Smooth muscle cell (in vitro differentiated cells): ENCODE results near the gene MEGF10. TPM values are rescaled to one million over a fixed set of nuclear protein-coding genes. Genes with fewer than 3 reads are reported as not detected.

Experiments
- DNase-seq: peaks from one replicate; lab custom pipeline; 2025; ENCODE audit not compliant: unreplicated experiment; lab: John Stamatoyannopoulos, UW
- H2AFZ ChIP-seq: fragments of 200-600 bp; sonication (generic); 2 replicates; pipeline ENCODE4 v1.6.0; 2016; ENCODE audit warnings: antibody characterized with exemption, low read depth, mild to moderate bottlenecking
- H3F3A ChIP-seq: fragments of 200-600 bp; sonication (generic); 2 replicates; pipeline ENCODE4 v1.6.0; 2017; ENCODE audit warnings: antibody characterized with exemption, low read depth
- H3K27ac ChIP-seq: fragments of 200-600 bp; sonication (generic); 2 replicates; pipeline ENCODE4 v1.5.1; 2016; ENCODE audit warnings: low read depth, mild to moderate bottlenecking
- H3K27me3 ChIP-seq: fragments of 200-600 bp; sonication (generic); 2 replicates; pipeline ENCODE4 v1.6.1; 2016; ENCODE audit warnings: low read depth, mild to moderate bottlenecking
- H3K36me3 ChIP-seq: fragments of 200-600 bp; sonication (generic); 2 replicates; pipeline ENCODE4 v1.5.1; 2016; ENCODE audit warnings: low read depth
- H3K4me1 ChIP-seq: fragments of 200-600 bp; sonication (generic); 2 replicates; pipeline ENCODE4 v1.5.1; 2016; ENCODE audit warnings: low read depth
- H3K4me2 ChIP-seq: fragments of 200-600 bp; sonication (generic); 2 replicates; pipeline ENCODE4 v1.6.0; 2016; ENCODE audit warnings: mild to moderate bottlenecking
- H3K4me3 ChIP-seq: fragments of 200-600 bp; sonication (generic); 2 replicates; pipeline ENCODE4 v1.5.1; 2016; ENCODE audit warnings: mild to moderate bottlenecking
- H3K79me2 ChIP-seq: fragments of 200-600 bp; sonication (generic); 2 replicates; pipeline ENCODE4 v1.6.0; 2016; ENCODE audit warnings: low read depth, mild to moderate bottlenecking
- H3K9ac ChIP-seq: fragments of 200-600 bp; sonication (generic); 2 replicates; pipeline ENCODE4 v1.6.0; 2016; ENCODE audit warnings: low read depth
- H3K9me3 ChIP-seq: fragments of 200-600 bp; sonication (generic); replicated peaks from 2 replicates; pipeline ENCODE4 v1.5.1; 2016; ENCODE audit warnings: low read depth
- H4K20me1 ChIP-seq: fragments of 200-600 bp; sonication (generic); 2 replicates; pipeline ENCODE4 v1.6.0; 2016; ENCODE audit warnings: low read depth
- CTCF ChIP-seq: fragments of 200-600 bp; sonication (generic); IDR thresholded peaks from 2 replicates; pipeline ENCODE4 v1.5.1; 2017; ENCODE audit warnings: borderline replicate concordance, mild to moderate bottlenecking, antibody characterized with exemption; ENCODE audit not compliant: insufficient read depth, poor library complexity, severe bottlenecking
- WGBS: methylation state at CpG from one replicate; pipeline ENCODE4 v1.1.7; 2016; ENCODE audit warnings: low lambda C conversion rate; 5-methylcytosine and 5-hydroxymethylcytosine counted together
- polyA plus RNA-seq: library from polyadenylated mRNA; unstranded; fragments of >200 nt; fragmentation: Nextera tagmentation; extraction: Ambion mirVana; gene quantifications from 2 replicates; pipeline ENCODE4 v1.2.1, GENCODE V29; 2016
- total RNA-seq: library from RNA; depleted of rRNA; stranded (reverse); fragments of >200 nt; gene quantifications from 2 replicates; pipeline ENCODE4 v1.2.3, GENCODE V29; 2014

Gene MEGF10
- total and polyA plus RNA-seq, 2 experiments from 2014 or later, result 0.83 to 3.6 TPM

GRCh38 chr5:127320032-127320965 lies 29.7 kb downstream of the MEGF10 start:
- 39% methylated on average over 5 of the region's 5 CpGs for WGBS
- TF ChIP-seq CTCF, result no peak
- no peaks in the 10 kb centered on the region for H3K27me3 ChIP-seq
- no peaks in the 10 kb centered on the region for H3K9me3 ChIP-seq
- no peaks in the 10 kb centered on the region for H3K79me2 ChIP-seq
- H3K4me2 ChIP-seq, result peak overlapping the region; percentile 30
- H4K20me1 ChIP-seq, result no peaks in the 10 kb centered on the region
- no peak for DNase-seq
- no peak overlapping the region for H3K4me3 ChIP-seq
- peaks cover 13% of the 10 kb centered on the region for H3K4me1 ChIP-seq
- H3K36me3 ChIP-seq, result no peaks in the 10 kb centered on the region
- no peak overlapping the region for H3K9ac ChIP-seq
- H3F3A ChIP-seq, result peaks cover 4% of the 10 kb centered on the region
- H2AFZ ChIP-seq, result no peak overlapping the region
- peak overlapping the region; percentile 43 for H3K27ac ChIP-seq

- Histone ChIP-seq H3K9ac (no peak overlapping the region), H2AFZ (no peak overlapping the region), H3K4me1 (peaks cover 13% of the 10 kb centered on the region), H4K20me1 (no peaks in the 10 kb centered on the region), H3K27ac (no peak overlapping the region), H3K9me3 (no peaks in the 10 kb centered on the region), H3K4me3 (no peak overlapping the region), H3K27me3 (no peaks in the 10 kb centered on the region), H3F3A (peaks cover 4% of the 10 kb centered on the region), H3K79me2 (no peaks in the 10 kb centered on the region), H3K36me3 (no peaks in the 10 kb centered on the region), H3K4me2 (peak overlapping the region; percentile 30)
- 89% methylated on average over 2 of the region's 2 CpGs for WGBS
- no peak for DNase-seq
- no peak for TF ChIP-seq CTCF
These were observed 30.9 kb downstream of the MEGF10 start for GRCh38 chr5:127321465-127321864.

GRCh38 chr5:127322403-127322802 lies 31.8 kb downstream of the MEGF10 start:
- H2AFZ ChIP-seq, result no peak overlapping the region
- TF ChIP-seq CTCF, result no peak
- DNase-seq, result no peak
- H3K27ac ChIP-seq, result no peak overlapping the region
- H4K20me1 ChIP-seq, result no peaks in the 10 kb centered on the region
- H3K27me3 ChIP-seq, result no peaks in the 10 kb centered on the region
- H3K9ac ChIP-seq, result no peak overlapping the region
- H3F3A ChIP-seq, result peaks cover 4% of the 10 kb centered on the region
- no peaks in the 10 kb centered on the region for H3K79me2 ChIP-seq
- no peaks in the 10 kb centered on the region for H3K36me3 ChIP-seq
- no peaks in the 10 kb centered on the region for H3K9me3 ChIP-seq
- WGBS, result 86% methylated on average over 1 of the region's 1 CpG
- peaks cover 13% of the 10 kb centered on the region for H3K4me1 ChIP-seq
- no peak overlapping the region for H3K4me2 ChIP-seq
- H3K4me3 ChIP-seq, result no peak overlapping the region
